SK-N-SH (cell line): ENCODE data around the gene IL1RL2.

Experiments
- POLR2AphosphoS5 ChIP-seq: IDR thresholded peaks from 2 replicates; pipeline ENCODE4 v1.6.1; 2012; ENCODE audit warnings: low read depth, low read length
- RFX5 ChIP-seq: IDR thresholded peaks from 2 replicates; pipeline ENCODE4 v1.6.1; 2012; ENCODE audit warnings: mild to moderate bottlenecking, improper control_type of control experiment, low read length
- TCF12 ChIP-seq: IDR thresholded peaks from 2 replicates; pipeline ENCODE4 v1.4.0; 2012
- TF ChIP-seq, protein P1 (sequence below): fragments of 200-600 bp; sonication (generic); IDR thresholded peaks from 2 replicates; pipeline ENCODE4 v1.6.1; 2017; ENCODE audit warnings: antibody characterized with exemption, mild to moderate bottlenecking, moderate library complexity
- TF ChIP-seq, protein P2 (sequence below): fragments of 150-350 bp; IDR thresholded peaks from 2 replicates; pipeline ENCODE4 v1.6.1; 2017; ENCODE audit warnings: antibody characterized with exemption, low read length, low read depth, borderline replicate concordance

DNA sequence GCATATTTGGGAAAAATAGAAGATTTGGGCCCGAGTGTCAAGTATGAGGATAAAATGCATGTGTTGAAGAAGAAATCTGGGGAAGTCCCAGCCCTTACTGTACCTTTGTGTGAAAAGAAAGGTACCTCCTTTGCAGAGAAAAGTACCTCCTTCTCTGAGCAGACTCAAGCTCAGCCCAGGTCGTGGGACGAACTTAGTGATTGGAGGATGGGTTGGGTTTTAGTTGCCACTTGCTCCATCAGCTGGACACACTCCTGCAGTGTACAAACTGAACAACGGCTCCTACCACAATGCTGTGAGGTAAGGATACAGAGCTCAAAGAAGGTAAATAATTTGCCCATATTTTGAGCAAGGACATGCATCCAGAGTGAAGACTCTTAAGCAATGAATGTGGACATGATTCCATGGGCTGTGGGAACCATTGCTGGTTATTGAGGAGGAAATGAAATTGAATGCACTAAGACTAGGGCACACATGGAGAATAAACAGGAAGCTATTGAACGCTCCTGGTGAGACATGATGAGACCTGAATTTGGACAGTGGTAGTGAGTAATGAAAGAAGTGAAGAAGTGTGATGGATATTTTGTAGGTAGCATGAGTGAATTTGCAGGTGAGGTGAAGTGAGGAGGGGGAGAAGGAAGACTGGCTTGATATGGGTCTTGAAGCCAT lies 74.8 kb downstream of the IL1RL2 start:
- no peak for TF ChIP-seq POLR2AphosphoS5
- TF ChIP-seq, protein P1, sequence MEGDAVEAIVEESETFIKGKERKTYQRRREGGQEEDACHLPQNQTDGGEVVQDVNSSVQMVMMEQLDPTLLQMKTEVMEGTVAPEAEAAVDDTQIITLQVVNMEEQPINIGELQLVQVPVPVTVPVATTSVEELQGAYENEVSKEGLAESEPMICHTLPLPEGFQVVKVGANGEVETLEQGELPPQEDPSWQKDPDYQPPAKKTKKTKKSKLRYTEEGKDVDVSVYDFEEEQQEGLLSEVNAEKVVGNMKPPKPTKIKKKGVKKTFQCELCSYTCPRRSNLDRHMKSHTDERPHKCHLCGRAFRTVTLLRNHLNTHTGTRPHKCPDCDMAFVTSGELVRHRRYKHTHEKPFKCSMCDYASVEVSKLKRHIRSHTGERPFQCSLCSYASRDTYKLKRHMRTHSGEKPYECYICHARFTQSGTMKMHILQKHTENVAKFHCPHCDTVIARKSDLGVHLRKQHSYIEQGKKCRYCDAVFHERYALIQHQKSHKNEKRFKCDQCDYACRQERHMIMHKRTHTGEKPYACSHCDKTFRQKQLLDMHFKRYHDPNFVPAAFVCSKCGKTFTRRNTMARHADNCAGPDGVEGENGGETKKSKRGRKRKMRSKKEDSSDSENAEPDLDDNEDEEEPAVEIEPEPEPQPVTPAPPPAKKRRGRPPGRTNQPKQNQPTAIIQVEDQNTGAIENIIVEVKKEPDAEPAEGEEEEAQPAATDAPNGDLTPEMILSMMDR: no peak
- no peak for TF ChIP-seq RFX5
- TF ChIP-seq TCF12: no peak
- TF ChIP-seq, protein P2, sequence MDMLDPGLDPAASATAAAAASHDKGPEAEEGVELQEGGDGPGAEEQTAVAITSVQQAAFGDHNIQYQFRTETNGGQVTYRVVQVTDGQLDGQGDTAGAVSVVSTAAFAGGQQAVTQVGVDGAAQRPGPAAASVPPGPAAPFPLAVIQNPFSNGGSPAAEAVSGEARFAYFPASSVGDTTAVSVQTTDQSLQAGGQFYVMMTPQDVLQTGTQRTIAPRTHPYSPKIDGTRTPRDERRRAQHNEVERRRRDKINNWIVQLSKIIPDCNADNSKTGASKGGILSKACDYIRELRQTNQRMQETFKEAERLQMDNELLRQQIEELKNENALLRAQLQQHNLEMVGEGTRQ: no peak
